Frontal cortex (tissue), 4 donors: ENCODE results near the gene ZNF57. TPM values are rescaled to one million over a fixed set of nuclear protein-coding genes. Genes with fewer than 3 reads are reported as not detected.
A peak's percentile ranks its signal among the peaks of the same experiment; 100 is the strongest.
"Not testable (repeated sequence)": the region's sequence is repeated elsewhere in the genome, so short reads cannot be mapped to it uniquely, and the experiment has no call there.

Experiments
- DNase-seq, 2 donors: peaks; one replicate each; pipeline ENCODE4 v3.0.0; 2012; ENCODE audit warnings: low spot score in 2 of 2
- FAIRE-seq: peaks from 2 replicates; lab custom pipeline; 2012; peaks lifted over from hg19 to GRCh38; lab: Jason Lieb, UNC
- total RNA-seq: library from RNA; depleted of rRNA; stranded (reverse); fragments of >200 nt; gene quantifications from one replicate; pipeline ENCODE4 v1.2.3, GENCODE V29; 2014
- donor health status: control.
- donor health status: control.
- donor health status: control.

ZNF57 gene
- total RNA-seq, 1 donor from 2014 or later: 4.1 TPM

- DNase-seq: peak in 1 of 2 donors; percentile 21
- FAIRE-seq: no peak
Observed at GRCh38 chr19:2888731-2889224, 11.9 kb upstream of the ZNF57 start.

- FAIRE-seq, DNase-seq: not testable (repeated sequence)
Observed at GRCh38 chr19:2890531-2890930, 10.2 kb upstream of the ZNF57 start.

- no peak for FAIRE-seq
- no peak for DNase-seq
Observed at GRCh38 chr19:2896694-2897093, 4.0 kb upstream of the ZNF57 start.

GRCh38 chr19:2902590-2903218, 2.0 kb downstream of the ZNF57 start:
- FAIRE-seq (no peak), DNase-seq (no peak)

GRCh38 chr19:2903326-2903725, 2.6 kb downstream of the ZNF57 start:
- FAIRE-seq, DNase-seq: not testable (repeated sequence)

- FAIRE-seq (no peak), DNase-seq (no peak)
Observed at GRCh38 chr19:2905918-2906519, 5.3 kb downstream of the ZNF57 start.

- DNase-seq (no peak), FAIRE-seq (no peak)
Observed at GRCh38 chr19:2906631-2907195, 6.0 kb downstream of the ZNF57 start.

GRCh38 chr19:2912306-2912705, 11.6 kb downstream of the ZNF57 start:
- DNase-seq: no peak
- FAIRE-seq: no peak

- no peak for DNase-seq
- FAIRE-seq: no peak
Observed at GRCh38 chr19:2917275-2918184, 16.8 kb downstream of the ZNF57 start.

- FAIRE-seq (no peak), DNase-seq (no peak)
Observed at GRCh38 chr19:2922987-2923386, 22.3 kb downstream of the ZNF57 start.

GRCh38 chr19:2923510-2923909, 22.8 kb downstream of the ZNF57 start:
- no peak for FAIRE-seq
- DNase-seq: peak in 1 of 2 donors; percentile 38

- DNase-seq: no peak
- FAIRE-seq: no peak
Observed at GRCh38 chr19:2926341-2927031, 25.8 kb downstream of the ZNF57 start.

GRCh38 chr19:2927032-2927430, 26.3 kb downstream of the ZNF57 start:
- DNase-seq: no peak
- no peak for FAIRE-seq

- no peak for FAIRE-seq
- no peak for DNase-seq
Observed at GRCh38 chr19:2933490-2933910, 32.8 kb downstream of the ZNF57 start.

GRCh38 chr19:2935863-2936262, 35.1 kb downstream of the ZNF57 start:
- DNase-seq: not testable (repeated sequence)
- peak; percentile 48 for FAIRE-seq

- DNase-seq (no peak), FAIRE-seq (no peak)
Observed at GRCh38 chr19:2942928-2943640, 42.4 kb downstream of the ZNF57 start.

GRCh38 chr19:2944403-2944774, 43.7 kb downstream of the ZNF57 start:
- FAIRE-seq: no peak
- no peak for DNase-seq

GRCh38 chr19:2944775-2945574, 44.2 kb downstream of the ZNF57 start, which contains the start of gene ZNF77:
ZNF77 (minus strand) TSS chr19:2944971; CDS start chr19:2944840, 131 bp downstream.
- peak; percentile 96 for FAIRE-seq
- peak; percentile 98 to 99 for DNase-seq
